Measurements from ENCODE around the gene RIT1. TPM values are rescaled to one million over a fixed set of nuclear protein-coding genes. Genes with fewer than 3 reads are reported as not detected.

RIT1 gene
- total and polyA plus RNA-seq, 2 of the 8 experiments (the other 6 are each of a cell fraction or from before 2014, with no cell fraction given): 25.3 to 26.8 TPM

- no peak overlapping the region; the same call in 1 of the 2 replicates for H4K8ac ChIP-seq (ENCODE audit: extremely low read depth, insufficient read depth, low read length)
- H2AK5ac ChIP-seq (ENCODE audit: low read depth, low read length): no peak overlapping the region
- H3K9ac ChIP-seq (replicated peaks in 1 of 4; ENCODE audit: extremely low read depth in 1 of 4, low read depth in 3 of 4, low read length in 3 of 4): no peak overlapping the region
- H4K91ac ChIP-seq (replicated peaks; ENCODE audit: insufficient read length, low read length): no peak overlapping the region
- no peak overlapping the region for H2BK5ac ChIP-seq (ENCODE audit: low read depth, low read length)
- H4K20me1 ChIP-seq (replicated peaks in 1 of 2; ENCODE audit: control insufficient read depth in 1 of 2, insufficient read depth in 2 of 2, low read length in 2 of 2): peaks cover 0 to 8% of the 10 kb centered on the region in 2 experiments
- no peak overlapping the region for H4K5ac ChIP-seq (ENCODE audit: insufficient read length, low read depth, low read length)
- TF ChIP-seq POLR2A (IDR thresholded peaks at IDR 0.05; ENCODE audit: control extremely low read depth in 1 of 2, low read depth in 2 of 2, low read length in 2 of 2): no peak
- no peak for TF ChIP-seq RXRA (IDR thresholded peaks at IDR 0.05; ENCODE audit: insufficient read depth, low read depth, low read length)
- no peak for TF ChIP-seq CBX5 (IDR thresholded peaks at IDR 0.05; ENCODE audit: low read depth, low read length)
- no peak for TF ChIP-seq SUZ12 (IDR thresholded peaks at IDR 0.05; ENCODE audit: low read length)
- TF ChIP-seq KDM4A (IDR thresholded peaks at IDR 0.05; ENCODE audit: low read depth, low read length, severe bottlenecking): no peak
- TF ChIP-seq PHF8 (conservative IDR thresholded peaks at IDR 0.05; ENCODE audit: low read depth, low read length): no peak
- DNase-seq (ENCODE audit: low read depth in 1 of 2, low spot score in 2 of 2) (no peak), FAIRE-seq (no peak)
- H3K27ac ChIP-seq (ENCODE audit: low read depth, low read length): no peak overlapping the region
- no peak overlapping the region for H3K14ac ChIP-seq (ENCODE audit: insufficient read length)
- ChIA-PET POLR2A (ENCODE audit: partially characterized antibody) (interaction anchor here (0.8 to 1.4 kb wide), 6 partner anchors 10 to 39 kb away, joined by 3 to 5 read pairs (median 3); partner anchors contain the start of gene KHDC4), CTCF (ENCODE audit: partially characterized antibody) (interaction anchor here (0.9 to 1.6 kb wide), 9 partner anchors 8 to 109 kb away, joined by 3 to 8 read pairs (median 5); no protein-coding TSS in a partner anchor)
- H3K18ac ChIP-seq (ENCODE audit: extremely low read depth, low read length): no peak overlapping the region
- no peak overlapping the region for H2BK12ac ChIP-seq (ENCODE audit: low read depth, low read length)
- no peaks in the 10 kb centered on the region for H3K9me3 ChIP-seq (ENCODE audit: insufficient read depth in 2 of 2, low read depth in 1 of 2, low read length in 1 of 2)
- H2AFZ ChIP-seq (ENCODE audit: low read length): no peak overlapping the region
- H3K79me2 ChIP-seq (ENCODE audit: control insufficient read depth in 1 of 2, insufficient read depth in 2 of 2, low read length in 2 of 2): no peaks in the 10 kb centered on the region
- no peak overlapping the region for H3K23ac ChIP-seq (ENCODE audit: insufficient read length)
- peaks cover 35 to 93% (median 78%) of the 10 kb centered on the region in 4 experiments for H3K36me3 ChIP-seq (ENCODE audit: control insufficient read depth in 2 of 4, insufficient read depth in 4 of 4, low read length in 3 of 4)
- no peaks in the 10 kb centered on the region for H3K4me1 ChIP-seq (replicated peaks in 1 of 4; ENCODE audit: control insufficient read depth in 3 of 4, insufficient read depth in 4 of 4, low read length in 3 of 4)
- no peaks in the 10 kb centered on the region for H3K27me3 ChIP-seq (replicated peaks in 1 of 4; ENCODE audit: control insufficient read depth in 3 of 4, extremely low read depth in 1 of 4, insufficient read depth in 3 of 4, low read length in 3 of 4)
- H2BK120ac ChIP-seq (replicated peaks; ENCODE audit: low read depth, low read length): no peak overlapping the region
- no peak overlapping the region for H3K4ac ChIP-seq (replicated peaks; ENCODE audit: insufficient read length, low read depth, low read length)
- no peaks in the 10 kb centered on the region for H3K23me2 ChIP-seq (ENCODE audit: low read depth, low read length)
- no peak overlapping the region for H3K56ac ChIP-seq (replicated peaks; ENCODE audit: insufficient read length, low read depth, low read length)
- no peak overlapping the region for H3K4me2 ChIP-seq (ENCODE audit: insufficient read depth in 1 of 2, low read depth in 2 of 2, low read length in 2 of 2)
- H2BK20ac ChIP-seq (ENCODE audit: low read length): no peak overlapping the region
- H3K4me3 ChIP-seq (ENCODE audit: extremely low read depth in 1 of 4, insufficient read depth in 2 of 4, low read depth in 3 of 4, low read length in 4 of 4): no peak overlapping the region
- H2BK15ac ChIP-seq (ENCODE audit: low read length): no peak overlapping the region
- H3K79me1 ChIP-seq (ENCODE audit: low read depth, low read length): no peaks in the 10 kb centered on the region; the same call in 1 of the 2 replicates
- WGBS, 2 experiments (ENCODE audit: extremely low coverage in 1 of 2, insufficient coverage in 1 of 2, insufficient read length in 1 of 2, insufficient replicate concordance in 2 of 2, low coverage in 1 of 2, low lambda C conversion rate in 2 of 2, missing lambda C conversion rate in 1 of 2): 97% methylated on average over 12 of the region's 12 CpGs; no CpG with 5 or more reads in 1 of the 2 experiments
Observed at GRCh38 chr1:155957411-155957915, 46.3 kb upstream of the RIT1 start.
